ENCODE data around the gene TTC23L.
"Not testable (repeated sequence)": the region's sequence is repeated elsewhere in the genome, so short reads cannot be mapped to it uniquely, and the experiment has no call there.

Gene TTC23L

GRCh38 chr5:34918025-34918424, 79.1 kb downstream of the TTC23L start:
- Histone ChIP-seq H3K9me3 (ENCODE audit: control insufficient read depth in 2 of 2, low read length in 2 of 2) (no peaks in the 10 kb centered on the region), H3K27me3 (ENCODE audit: control insufficient read depth in 1 of 2, insufficient read depth in 2 of 2, low read length in 2 of 2) (no peaks in the 10 kb centered on the region), H3K4me1 (ENCODE audit: control insufficient read depth, insufficient read depth, low read length) (peaks cover 20% of the 10 kb centered on the region), H3K27ac (ENCODE audit: low read length) (no peak overlapping the region), H3K36me3 (ENCODE audit: control insufficient read depth in 2 of 2, insufficient read depth in 2 of 2, low read length in 2 of 2) (peaks cover 10 to 11% of the 10 kb centered on the region in 2 donors), H3K9ac (ENCODE audit: low read length in 2 of 2) (no peak overlapping the region), H3K4me3 (ENCODE audit: low read length in 2 of 2) (no peak overlapping the region)

- no peak overlapping the region for H3K9ac ChIP-seq (ENCODE audit: low read length in 2 of 2)
- no peaks in the 10 kb centered on the region for H3K9me3 ChIP-seq (ENCODE audit: control insufficient read depth in 2 of 2, low read length in 2 of 2)
- H3K4me1 ChIP-seq (ENCODE audit: control insufficient read depth, insufficient read depth, low read length): peaks cover 15% of the 10 kb centered on the region
- H3K36me3 ChIP-seq (ENCODE audit: control insufficient read depth in 2 of 2, insufficient read depth in 2 of 2, low read length in 2 of 2): peaks cover 20 to 21% of the 10 kb centered on the region in 2 donors
- H3K4me3 ChIP-seq (ENCODE audit: low read length in 2 of 2): no peak overlapping the region
- no peak overlapping the region for H3K27ac ChIP-seq (ENCODE audit: low read length)
- no peaks in the 10 kb centered on the region for H3K27me3 ChIP-seq (ENCODE audit: control insufficient read depth in 1 of 2, insufficient read depth in 2 of 2, low read length in 2 of 2)
Observed at GRCh38 chr5:34919077-34919476, 80.1 kb downstream of the TTC23L start.

- not testable (repeated sequence) for H3K27me3 ChIP-seq (ENCODE audit: control insufficient read depth in 1 of 2, insufficient read depth in 2 of 2, low read length in 2 of 2); H3K27ac ChIP-seq (ENCODE audit: low read length); H3K9me3 ChIP-seq (ENCODE audit: control insufficient read depth in 2 of 2, low read length in 2 of 2); H3K4me3 ChIP-seq (ENCODE audit: low read length in 2 of 2); H3K9ac ChIP-seq (ENCODE audit: low read length in 2 of 2); H3K4me1 ChIP-seq (ENCODE audit: control insufficient read depth, insufficient read depth, low read length)
- H3K36me3 ChIP-seq (ENCODE audit: control insufficient read depth in 2 of 2, insufficient read depth in 2 of 2, low read length in 2 of 2): peaks cover 26 to 28% of the 10 kb centered on the region in 2 donors
Observed at GRCh38 chr5:34923256-34923655, 84.3 kb downstream of the TTC23L start.

GRCh38 chr5:34923694-34924461, 84.9 kb downstream of the TTC23L start:
- Histone ChIP-seq H3K27me3 (ENCODE audit: control insufficient read depth in 1 of 2, insufficient read depth in 2 of 2, low read length in 2 of 2) (no peaks in the 10 kb centered on the region), H3K27ac (ENCODE audit: low read length) (no peak overlapping the region), H3K9me3 (ENCODE audit: control insufficient read depth in 2 of 2, low read length in 2 of 2) (no peaks in the 10 kb centered on the region), H3K36me3 (ENCODE audit: control insufficient read depth in 2 of 2, insufficient read depth in 2 of 2, low read length in 2 of 2) (peaks cover 26 to 28% of the 10 kb centered on the region in 2 donors), H3K4me1 (ENCODE audit: control insufficient read depth, insufficient read depth, low read length) (no peaks in the 10 kb centered on the region), H3K9ac (ENCODE audit: low read length in 2 of 2) (no peak overlapping the region), H3K4me3 (ENCODE audit: low read length in 2 of 2) (no peak overlapping the region)

GRCh38 chr5:34924462-34924765, 85.5 kb downstream of the TTC23L start:
- H3K4me3 ChIP-seq (ENCODE audit: low read length in 2 of 2): no peak overlapping the region
- no peak overlapping the region for H3K9ac ChIP-seq (ENCODE audit: low read length in 2 of 2)
- H3K36me3 ChIP-seq (ENCODE audit: control insufficient read depth in 2 of 2, insufficient read depth in 2 of 2, low read length in 2 of 2): peaks cover 26 to 28% of the 10 kb centered on the region in 2 donors
- no peaks in the 10 kb centered on the region for H3K27me3 ChIP-seq (ENCODE audit: control insufficient read depth in 1 of 2, insufficient read depth in 2 of 2, low read length in 2 of 2)
- H3K4me1 ChIP-seq (ENCODE audit: control insufficient read depth, insufficient read depth, low read length): no peaks in the 10 kb centered on the region
- no peak overlapping the region for H3K27ac ChIP-seq (ENCODE audit: low read length)
- no peaks in the 10 kb centered on the region for H3K9me3 ChIP-seq (ENCODE audit: control insufficient read depth in 2 of 2, low read length in 2 of 2)

- Histone ChIP-seq H3K36me3 (ENCODE audit: control insufficient read depth in 2 of 2, insufficient read depth in 2 of 2, low read length in 2 of 2) (peaks cover 20 to 21% of the 10 kb centered on the region in 2 donors), H3K27ac (ENCODE audit: low read length) (no peak overlapping the region), H3K9me3 (ENCODE audit: control insufficient read depth in 2 of 2, low read length in 2 of 2) (no peaks in the 10 kb centered on the region), H3K4me1 (ENCODE audit: control insufficient read depth, insufficient read depth, low read length) (peaks cover 5% of the 10 kb centered on the region), H3K27me3 (ENCODE audit: control insufficient read depth in 1 of 2, insufficient read depth in 2 of 2, low read length in 2 of 2) (no peaks in the 10 kb centered on the region), H3K4me3 (ENCODE audit: low read length in 2 of 2) (no peak overlapping the region), H3K9ac (ENCODE audit: low read length in 2 of 2) (no peak overlapping the region)
Observed at GRCh38 chr5:34926318-34926888, 87.4 kb downstream of the TTC23L start.

GRCh38 chr5:34927785-34928184, 88.8 kb downstream of the TTC23L start:
- H3K27ac ChIP-seq (ENCODE audit: low read length): no peak overlapping the region
- H3K9ac ChIP-seq (ENCODE audit: low read length in 2 of 2): no peak overlapping the region
- H3K9me3 ChIP-seq (ENCODE audit: control insufficient read depth in 2 of 2, low read length in 2 of 2): no peaks in the 10 kb centered on the region
- H3K4me3 ChIP-seq (ENCODE audit: low read length in 2 of 2): no peak overlapping the region
- no peaks in the 10 kb centered on the region for H3K27me3 ChIP-seq (ENCODE audit: control insufficient read depth in 1 of 2, insufficient read depth in 2 of 2, low read length in 2 of 2)
- peaks cover 17 to 20% of the 10 kb centered on the region in 2 donors for H3K36me3 ChIP-seq (ENCODE audit: control insufficient read depth in 2 of 2, insufficient read depth in 2 of 2, low read length in 2 of 2)
- peaks cover 5% of the 10 kb centered on the region for H3K4me1 ChIP-seq (ENCODE audit: control insufficient read depth, insufficient read depth, low read length)

GRCh38 chr5:34928267-34928666, 89.3 kb downstream of the TTC23L start:
- peaks cover 14 to 15% of the 10 kb centered on the region in 2 donors for H3K36me3 ChIP-seq (ENCODE audit: control insufficient read depth in 2 of 2, insufficient read depth in 2 of 2, low read length in 2 of 2)
- H3K4me3 ChIP-seq (ENCODE audit: low read length in 2 of 2): no peak overlapping the region
- no peaks in the 10 kb centered on the region for H3K9me3 ChIP-seq (ENCODE audit: control insufficient read depth in 2 of 2, low read length in 2 of 2)
- no peak overlapping the region for H3K9ac ChIP-seq (ENCODE audit: low read length in 2 of 2)
- peaks cover 5% of the 10 kb centered on the region for H3K4me1 ChIP-seq (ENCODE audit: control insufficient read depth, insufficient read depth, low read length)
- no peak overlapping the region for H3K27ac ChIP-seq (ENCODE audit: low read length)
- H3K27me3 ChIP-seq (ENCODE audit: control insufficient read depth in 1 of 2, insufficient read depth in 2 of 2, low read length in 2 of 2): no peaks in the 10 kb centered on the region

- Histone ChIP-seq H3K4me3 (ENCODE audit: low read length in 2 of 2) (peak within 1 kb of the TSS; percentile 74 to 87), H3K9me3 (ENCODE audit: control insufficient read depth in 2 of 2, low read length in 2 of 2) (no peaks in the 10 kb centered on the region), H3K27ac (ENCODE audit: low read length) (peak within 1 kb of the TSS; percentile 90), H3K27me3 (ENCODE audit: control insufficient read depth in 1 of 2, insufficient read depth in 2 of 2, low read length in 2 of 2) (no peaks in the 10 kb centered on the region), H3K9ac (ENCODE audit: low read length in 2 of 2) (peak within 1 kb of the TSS; percentile 81 to 83), H3K4me1 (ENCODE audit: control insufficient read depth, insufficient read depth, low read length) (peaks cover 5% of the 10 kb centered on the region), H3K36me3 (ENCODE audit: control insufficient read depth in 2 of 2, insufficient read depth in 2 of 2, low read length in 2 of 2) (peaks cover 5 to 7% of the 10 kb centered on the region in 2 donors)
Observed at GRCh38 chr5:34929134-34929719, 90.3 kb downstream of the TTC23L start, which contains the start of gene DNAJC21. TSS of gene DNAJC21 (plus strand) at chr5:34929559. CDS start at chr5:34929820, 261 bp downstream.

- Histone ChIP-seq H3K36me3 (ENCODE audit: control insufficient read depth in 2 of 2, insufficient read depth in 2 of 2, low read length in 2 of 2) (peaks cover 3 to 7% of the 10 kb centered on the region in 2 donors), H3K4me3 (ENCODE audit: low read length in 2 of 2) (peak overlapping the region; percentile 74 to 87), H3K27ac (ENCODE audit: low read length) (peak overlapping the region; percentile 90), H3K4me1 (ENCODE audit: control insufficient read depth, insufficient read depth, low read length) (peaks cover 5% of the 10 kb centered on the region), H3K9ac (ENCODE audit: low read length in 2 of 2) (peak overlapping the region; percentile 81 to 83), H3K9me3 (ENCODE audit: control insufficient read depth in 2 of 2, low read length in 2 of 2) (no peaks in the 10 kb centered on the region), H3K27me3 (ENCODE audit: control insufficient read depth in 1 of 2, insufficient read depth in 2 of 2, low read length in 2 of 2) (no peaks in the 10 kb centered on the region)
Observed at GRCh38 chr5:34929720-34930461, 90.9 kb downstream of the TTC23L start.
